Natural killer cell (primary cell): Measurements from ENCODE around the gene GPX7. TPM values are rescaled to one million over a fixed set of nuclear protein-coding genes. Genes with fewer than 3 reads are reported as not detected.

Experiments
- ATAC-seq, 3 donors: fragments of 150-1000 bp in 2 of 3; fragments of 200-7000 bp in 1 of 3; cut with Tn5 transposase; 1 replicate in 1 of 3; 2 replicates in 2 of 3; pipeline ENCODE4 v1.10.0; 2021; ENCODE audit warnings: mild to moderate bottlenecking in 2 of 3, moderate library complexity in 2 of 3
- DNase-seq, 2 donors: peaks; one replicate each; pipeline versions ENCODE4 v3.0.0 to v3.0.0-alpha.2; 2013 to 2021; ENCODE audit warnings: mixed read lengths in 1 of 2
- H3K27ac ChIP-seq: one replicate; pipeline ENCODE4 v1.5.1; 2013; ENCODE audit warnings: mild to moderate bottlenecking, low read length
- H3K27me3 ChIP-seq: one replicate; pipeline ENCODE4 v1.6.1; 2013; ENCODE audit warnings: low read length; ENCODE audit not compliant: control insufficient read depth, insufficient read depth
- H3K36me3 ChIP-seq: one replicate; pipeline ENCODE4 v1.6.1; 2013; ENCODE audit warnings: low read length; ENCODE audit not compliant: control insufficient read depth, insufficient read depth
- H3K4me1 ChIP-seq: one replicate; pipeline ENCODE4 v1.6.1; 2013; ENCODE audit warnings: low read length; ENCODE audit not compliant: control insufficient read depth, insufficient read depth
- H3K4me3 ChIP-seq: one replicate; pipeline ENCODE4 v1.5.1; 2013; ENCODE audit warnings: low read length
- H3K9me3 ChIP-seq: one replicate; pipeline ENCODE4 v1.6.1; 2013; ENCODE audit warnings: low read length; ENCODE audit not compliant: control insufficient read depth, insufficient read depth
- H3K27ac Mint-ChIP-seq, 2 donors: one replicate each; pipeline ENCODE4 v1.8.0; 2022; ENCODE audit warnings: mild to moderate bottlenecking in 2 of 2, mixed read lengths in 2 of 2, moderate library complexity in 1 of 2
- H3K27me3 Mint-ChIP-seq, 2 donors: one replicate each; pipeline ENCODE4 v1.8.0; 2022; ENCODE audit warnings: low read depth in 2 of 2, mixed read lengths in 2 of 2
- H3K36me3 Mint-ChIP-seq: one replicate; pipeline ENCODE4 v1.8.0; 2022; ENCODE audit warnings: mixed read lengths
- H3K4me1 Mint-ChIP-seq, 2 donors: one replicate each; pipeline ENCODE4 v1.8.0; 2022; ENCODE audit warnings: mixed read lengths in 2 of 2
- H3K4me3 Mint-ChIP-seq: one replicate; pipeline ENCODE4 v1.8.0; 2022; ENCODE audit warnings: mild to moderate bottlenecking, moderate library complexity, mixed read lengths
- H3K9me3 Mint-ChIP-seq, 2 donors: one replicate each; pipeline ENCODE4 v1.8.0; 2022; ENCODE audit warnings: mixed read lengths in 2 of 2
- CTCF ChIP-seq: fragments of 200-600 bp; IDR thresholded peaks from one replicate; pipeline ENCODE4 v1.8.0; 2022; ENCODE audit warnings: antibody characterized with exemption
- WGBS: methylation state at CpG from one replicate; pipeline ENCODE4 v1.1.7; 2013; ENCODE audit warnings: missing lambda C conversion rate; ENCODE audit not compliant: insufficient coverage; 5-methylcytosine and 5-hydroxymethylcytosine counted together
- intact Hi-C: fragments of 100-400 bp; cut with micrococcal nuclease; formaldehyde crosslinking; loops from one replicate; pipeline ENCODE4 v1.14.2; 2022
- total RNA-seq, 4 donors: library from RNA; stranded (reverse); fragments of 120-200 nt in 1 of 4; gene quantifications; one replicate each; pipeline versions ENCODE4 v1.2.3 to v1.2.4, GENCODE V29; 2013 to 2022

Gene GPX7
- total RNA-seq, 3 donors from 2014 or later (not counting 1 experiment from before 2014, with no cell fraction given), result 9.7 to 10.6 (median 10.2) TPM

- H3K9me3 ChIP-seq, result no peaks in the 10 kb centered on the region
- H3K4me1 ChIP-seq, result no peaks in the 10 kb centered on the region
- Mint-ChIP-seq H3K27ac (no peak overlapping the region), H3K9me3 (no peaks in the 10 kb centered on the region), H3K27me3 (no peaks in the 10 kb centered on the region), H3K36me3 (no peaks in the 10 kb centered on the region), H3K4me3 (no peak overlapping the region), H3K4me1 (peaks cover 0 to under 1% of the 10 kb centered on the region in 2 donors)
- H3K36me3 ChIP-seq, result no peaks in the 10 kb centered on the region
- DNase-seq, result no peak
- H3K27ac ChIP-seq, result no peak overlapping the region
- intact Hi-C loops, result no loop called here
- H3K4me3 ChIP-seq, result no peak overlapping the region
- no peak for TF ChIP-seq CTCF
- ATAC-seq, result no peak
- WGBS, result 83% methylated on average over 1 of the region's 2 CpGs
- H3K27me3 ChIP-seq, result no peaks in the 10 kb centered on the region
These were observed 42.3 kb upstream of the GPX7 start for GRCh38 chr1:52559875-52560274.

- Histone ChIP-seq H3K27me3 (no peaks in the 10 kb centered on the region), H3K4me1 (no peaks in the 10 kb centered on the region), H3K27ac (no peak overlapping the region), H3K4me3 (no peak overlapping the region), H3K9me3 (no peaks in the 10 kb centered on the region), H3K36me3 (no peaks in the 10 kb centered on the region)
- H3K27ac Mint-ChIP-seq, result no peak overlapping the region
- ATAC-seq (no peak), DNase-seq (no peak)
- peaks cover 0 to 2% of the 10 kb centered on the region in 2 donors for H3K4me1 Mint-ChIP-seq
- no peaks in the 10 kb centered on the region for H3K36me3 Mint-ChIP-seq
- WGBS, result 88% methylated on average over 2 of the region's 3 CpGs
- TF ChIP-seq CTCF, result no peak
- no peaks in the 10 kb centered on the region for H3K27me3 Mint-ChIP-seq
- intact Hi-C loops, result no loop called here
- H3K4me3 Mint-ChIP-seq, result no peak overlapping the region
- no peaks in the 10 kb centered on the region for H3K9me3 Mint-ChIP-seq
These were observed 39.4 kb upstream of the GPX7 start for GRCh38 chr1:52562766-52563165.

GRCh38 chr1:52567943-52568342 lies 34.2 kb upstream of the GPX7 start:
- Histone ChIP-seq H3K27me3 (no peaks in the 10 kb centered on the region), H3K9me3 (no peaks in the 10 kb centered on the region), H3K36me3 (no peaks in the 10 kb centered on the region), H3K4me1 (peaks cover 3% of the 10 kb centered on the region), H3K4me3 (no peak overlapping the region), H3K27ac (no peak overlapping the region)
- DNase-seq (peak in 1 of 2 donors; percentile 33), ATAC-seq (no peak)
- intact Hi-C loops, result no loop called here
- TF ChIP-seq CTCF, result no peak
- H3K27ac Mint-ChIP-seq, result no peak overlapping the region
- peaks cover 9 to 16% of the 10 kb centered on the region in 2 donors for H3K4me1 Mint-ChIP-seq
- 84% methylated on average over 5 of the region's 5 CpGs for WGBS
- no peaks in the 10 kb centered on the region for H3K27me3 Mint-ChIP-seq
- no peak overlapping the region for H3K4me3 Mint-ChIP-seq
- no peaks in the 10 kb centered on the region for H3K36me3 Mint-ChIP-seq
- H3K9me3 Mint-ChIP-seq, result no peaks in the 10 kb centered on the region

GRCh38 chr1:52569449-52570210 lies 32.5 kb upstream of the GPX7 start:
- Histone ChIP-seq H3K36me3 (no peaks in the 10 kb centered on the region), H3K27me3 (no peaks in the 10 kb centered on the region), H3K9me3 (no peaks in the 10 kb centered on the region), H3K4me1 (peaks cover 3% of the 10 kb centered on the region), H3K4me3 (no peak overlapping the region), H3K27ac (no peak overlapping the region)
- Mint-ChIP-seq H3K27ac (peak overlapping the region in 1 of 2 donors; percentile 56), H3K4me1 (peaks cover 15 to 20% of the 10 kb centered on the region in 2 donors), H3K9me3 (no peaks in the 10 kb centered on the region), H3K27me3 (no peaks in the 10 kb centered on the region), H3K4me3 (no peak overlapping the region), H3K36me3 (no peaks in the 10 kb centered on the region)
- ATAC-seq (no peak), DNase-seq (no peak)
- intact Hi-C loops, result no loop called here
- WGBS, result 45% methylated on average over 5 of the region's 7 CpGs
- TF ChIP-seq CTCF, result no peak
